ACHN (cell line): ENCODE data around the gene GFER.
"Not testable (repeated sequence)": the region's sequence is repeated elsewhere in the genome, so short reads cannot be mapped to it uniquely, and the experiment has no call there.

Experiments
- DNase-seq: peaks from one replicate; pipeline ENCODE4 v3.0.0-alpha.2; 2015
- in situ Hi-C: cut with HindIII; loops from 2 replicates; pipeline ENCODE4 v1.10.0; 2017; ENCODE audit warnings: low sequenced_read_pairs, low pct_ligation_motif_present, low pct_unique_long_range_greater_than_20kb

The GFER gene

DNA sequence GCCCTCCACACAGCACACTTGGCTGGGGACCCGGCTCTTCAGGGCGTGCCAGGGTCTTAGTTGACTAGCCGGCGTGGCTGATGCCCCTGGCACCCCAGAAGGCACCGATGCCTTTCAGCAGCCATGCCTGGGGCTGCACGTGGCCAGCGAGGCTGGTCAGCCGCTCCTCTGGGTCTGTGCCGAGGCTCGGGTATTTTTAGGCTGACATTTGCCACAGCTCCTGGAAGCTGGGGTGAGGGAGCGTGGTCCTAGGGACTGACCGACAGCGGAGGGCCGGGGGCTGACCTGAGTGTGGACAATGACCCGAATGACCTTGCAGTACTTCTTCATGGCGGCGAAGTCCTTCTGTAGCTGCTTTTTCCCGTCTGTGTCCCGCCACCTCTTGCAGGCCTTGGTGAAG is 33.4 kb upstream of the GFER start:
- in situ Hi-C loops: no loop called here
- DNase-seq: no peak

DNA sequence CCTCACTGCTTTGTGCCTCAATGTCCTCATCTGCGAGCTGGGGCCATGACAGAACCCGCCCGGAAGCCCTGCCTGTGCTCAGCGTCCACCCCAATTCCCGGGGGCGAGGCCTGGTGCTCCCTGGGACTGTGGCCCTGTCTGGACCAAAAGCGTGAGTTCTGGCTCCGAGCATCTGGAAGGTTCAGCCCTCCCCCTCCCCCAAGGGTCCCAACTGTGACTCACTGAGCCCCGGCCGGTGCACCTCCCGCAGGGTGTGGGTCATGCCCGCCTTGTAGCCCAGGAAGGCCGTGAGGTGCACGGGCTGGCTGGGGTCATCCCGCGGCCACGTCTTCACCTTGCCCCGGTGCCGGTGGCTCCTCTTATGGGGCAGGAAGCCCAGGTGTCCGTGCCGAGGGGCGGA is 30.3 kb upstream of the GFER start:
- no peak for DNase-seq
- in situ Hi-C loops: no loop called here

DNA sequence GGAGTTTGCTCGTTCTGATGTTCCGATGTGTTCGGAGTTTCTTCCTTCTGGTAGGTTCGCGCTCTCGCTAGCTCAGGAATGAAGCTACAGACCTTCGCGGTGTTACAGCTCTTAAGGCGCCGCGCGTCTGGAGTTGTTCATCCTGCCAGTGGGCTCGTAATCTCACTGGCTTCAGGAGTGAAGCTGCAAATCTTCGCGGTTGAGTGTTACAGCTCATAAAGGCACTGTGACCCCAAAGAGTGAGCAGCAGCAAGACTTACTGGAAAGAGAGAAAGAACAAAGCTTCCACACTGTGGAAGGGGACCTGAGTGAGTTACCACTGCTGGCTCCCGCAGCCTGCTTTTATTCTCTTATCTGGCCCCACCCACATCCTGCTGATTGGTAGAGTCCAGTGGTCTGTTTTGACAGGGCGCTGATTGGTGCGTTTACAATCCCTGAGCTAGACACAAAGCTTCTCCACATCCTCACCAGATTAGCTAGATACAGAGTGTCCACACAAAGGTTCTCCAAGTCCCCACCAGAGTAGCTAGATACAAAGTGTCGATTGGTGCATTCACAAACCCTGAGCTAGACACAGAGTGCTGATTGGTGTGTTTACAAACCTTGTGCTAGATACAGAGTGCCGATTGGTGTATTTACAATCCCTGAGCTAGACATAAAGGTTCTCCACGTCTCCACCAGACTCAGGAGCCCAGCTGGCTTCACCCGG is 26.4 kb upstream of the GFER start:
- in situ Hi-C loops: loop anchor here (5.0 kb wide), 1 partner anchor 90 kb away; no protein-coding TSS in a partner anchor

DNA sequence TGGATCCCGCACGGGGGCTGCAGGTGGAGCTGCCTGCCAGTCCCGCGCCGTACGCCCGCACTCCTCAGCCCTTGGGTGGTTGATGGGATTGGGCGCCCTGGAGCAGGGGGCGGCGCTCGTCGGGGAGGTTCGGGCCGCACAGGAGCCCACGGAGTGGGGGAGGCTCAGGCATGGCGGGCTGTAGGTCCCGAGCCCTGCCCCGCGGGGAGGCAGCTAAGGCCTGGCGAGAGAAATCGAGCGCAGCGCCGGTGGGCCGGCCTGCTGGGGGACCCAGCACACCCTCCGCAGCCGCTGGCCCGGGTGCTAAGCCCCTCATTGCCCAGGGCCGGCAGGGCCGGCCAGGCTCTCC is 25.9 kb upstream of the GFER start:
- in situ Hi-C loops: loop anchor here (5.0 kb wide), 1 partner anchor 91 kb away; no protein-coding TSS in a partner anchor
- not testable (repeated sequence) for DNase-seq

More for the DNA sequence above, 26.4 kb upstream of the GFER start:
- DNase-seq: not testable (repeated sequence)

DNA sequence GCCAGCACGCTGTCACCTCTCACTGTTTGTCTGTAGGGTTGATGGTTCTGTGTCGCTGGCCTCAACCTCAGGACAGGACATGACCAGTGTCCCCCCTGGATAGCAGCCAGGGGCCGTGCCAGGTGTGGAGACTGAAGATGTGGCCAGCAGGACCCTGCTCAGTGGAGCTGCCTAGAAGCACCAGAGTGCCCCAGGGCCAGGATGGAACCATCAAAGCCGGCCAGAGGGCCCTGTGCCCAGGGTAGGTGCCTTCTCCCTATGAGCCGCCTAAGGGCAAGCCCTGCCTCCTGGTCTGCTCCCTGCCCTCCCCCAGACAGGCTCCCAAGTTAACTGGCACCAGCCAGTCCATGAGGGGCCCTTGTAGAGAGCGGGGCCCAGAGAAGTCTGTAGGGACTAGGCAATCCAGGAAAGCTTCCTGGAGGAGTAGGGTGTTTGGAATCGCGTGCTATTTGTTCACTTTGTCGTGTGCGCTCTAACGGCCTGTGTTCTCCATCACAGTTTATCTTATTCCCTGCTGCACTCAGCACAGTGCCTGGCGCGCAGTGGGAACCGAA is 25.2 kb upstream of the GFER start:
- DNase-seq: no peak
- in situ Hi-C loops: loop anchor here (5.0 kb wide), 1 partner anchor 91 kb away; no protein-coding TSS in a partner anchor

DNA sequence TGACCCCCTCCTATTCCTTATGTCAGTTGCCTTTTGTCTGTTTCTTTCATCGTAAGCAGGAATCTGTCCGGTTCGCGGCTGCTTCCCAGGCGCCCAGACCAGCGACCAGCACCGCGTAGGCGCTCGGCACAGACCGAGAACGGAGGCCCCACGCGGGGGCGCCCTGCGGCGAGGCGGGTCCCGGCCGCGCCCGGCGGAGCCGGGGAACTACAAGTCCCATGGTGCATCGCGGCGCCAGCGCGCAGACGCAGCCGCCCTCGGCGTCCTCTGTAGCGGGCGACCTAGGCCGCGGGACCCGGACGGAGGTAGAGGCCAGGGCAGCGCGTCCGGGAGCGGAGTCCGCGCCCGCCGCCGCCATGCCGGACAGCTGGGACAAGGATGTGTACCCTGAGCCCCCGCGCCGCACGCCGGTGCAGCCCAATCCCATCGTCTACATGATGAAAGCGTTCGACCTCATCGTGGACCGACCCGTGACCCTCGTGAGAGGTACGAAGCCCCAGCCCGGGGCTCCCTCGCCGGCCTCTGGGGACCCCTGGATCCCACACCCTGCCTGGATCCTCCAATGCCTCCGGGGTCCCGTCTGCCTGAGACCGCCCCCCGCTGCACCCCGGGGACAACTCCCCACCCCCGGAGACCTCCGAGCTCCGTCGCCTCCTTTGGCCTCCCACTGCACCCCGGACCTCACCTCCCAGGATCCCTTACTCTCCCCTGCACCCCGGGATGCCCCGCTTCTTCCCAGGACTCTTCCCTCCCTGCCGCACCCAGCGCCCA is 24.5 kb upstream of the GFER start, which contains the start of gene NDUFB10:
Gene NDUFB10, plus strand, starts transcription at position 270 of the 771 bp plus-strand sequence. Its CDS starts 87 bp downstream, at position 357.
- DNase-seq: peak; percentile 95
- in situ Hi-C loops: loop anchor here (5.0 kb wide), 1 partner anchor 92 kb away; no protein-coding TSS in a partner anchor

DNA sequence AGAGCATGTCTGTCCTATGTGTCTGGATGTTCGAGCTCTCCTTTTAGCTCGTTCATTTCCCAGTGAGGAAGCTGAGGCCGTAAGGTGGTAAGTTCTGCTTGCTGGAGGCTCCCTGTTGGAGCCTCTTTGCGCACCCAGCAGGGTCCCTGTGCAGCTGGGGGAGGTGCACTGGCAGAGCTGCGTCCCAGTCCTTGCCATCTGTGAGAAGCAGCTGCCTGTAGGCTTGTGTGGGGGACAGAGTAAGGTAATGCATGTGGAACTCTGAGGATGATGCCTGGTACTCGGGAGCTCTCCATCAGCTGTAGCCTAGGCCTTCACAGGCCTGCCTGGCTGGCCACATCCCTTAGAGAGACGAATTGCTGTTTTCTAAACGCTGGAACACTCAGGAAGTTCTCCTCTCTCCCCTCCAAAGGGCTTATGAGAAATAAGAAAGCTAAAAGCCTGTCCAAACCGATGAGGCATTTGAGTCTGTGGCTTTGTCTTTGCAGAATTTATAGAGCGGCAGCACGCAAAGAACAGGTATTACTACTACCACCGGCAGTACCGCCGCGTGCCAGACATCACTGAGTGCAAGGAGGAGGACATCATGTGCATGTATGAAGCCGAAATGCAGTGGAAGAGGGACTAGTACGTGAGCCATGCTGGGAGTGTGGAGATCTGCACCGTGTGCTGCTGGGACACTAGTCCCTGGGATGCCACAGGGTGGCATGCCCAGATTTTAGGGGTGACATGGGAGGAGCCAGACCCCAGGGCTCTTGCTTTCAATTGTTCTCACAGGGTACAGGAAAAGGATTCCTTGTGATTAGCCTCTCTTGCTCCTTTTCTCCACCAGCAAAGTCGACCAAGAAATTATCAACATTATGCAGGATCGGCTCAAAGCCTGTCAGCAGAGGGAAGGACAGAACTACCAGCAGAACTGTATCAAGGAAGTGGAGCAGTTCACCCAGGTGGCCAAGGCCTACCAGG is 23.0 kb upstream of the GFER start:
- DNase-seq: peak; percentile 54
- in situ Hi-C loops: no loop called here

DNA sequence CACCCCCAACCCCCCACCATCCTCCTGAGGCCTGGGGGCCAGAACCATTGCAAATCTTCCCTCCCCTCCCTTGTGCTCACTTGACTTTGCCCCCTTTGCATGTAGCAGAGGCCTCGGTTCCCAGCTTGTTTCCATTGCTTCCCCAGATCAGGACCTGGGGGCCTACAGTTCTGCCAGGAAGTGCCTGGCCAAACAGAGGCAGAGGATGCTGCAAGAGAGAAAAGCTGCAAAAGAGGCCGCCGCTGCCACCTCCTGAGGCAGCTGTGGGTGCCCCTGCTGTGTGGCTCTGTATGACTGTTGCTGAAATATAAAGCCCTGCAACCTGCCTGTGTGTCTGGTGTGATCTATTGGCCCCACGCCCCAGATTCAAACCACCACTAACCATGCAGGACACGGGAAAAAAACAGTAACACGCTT is 22.3 kb upstream of the GFER start:
- no peak for DNase-seq
- in situ Hi-C loops: no loop called here

DNA sequence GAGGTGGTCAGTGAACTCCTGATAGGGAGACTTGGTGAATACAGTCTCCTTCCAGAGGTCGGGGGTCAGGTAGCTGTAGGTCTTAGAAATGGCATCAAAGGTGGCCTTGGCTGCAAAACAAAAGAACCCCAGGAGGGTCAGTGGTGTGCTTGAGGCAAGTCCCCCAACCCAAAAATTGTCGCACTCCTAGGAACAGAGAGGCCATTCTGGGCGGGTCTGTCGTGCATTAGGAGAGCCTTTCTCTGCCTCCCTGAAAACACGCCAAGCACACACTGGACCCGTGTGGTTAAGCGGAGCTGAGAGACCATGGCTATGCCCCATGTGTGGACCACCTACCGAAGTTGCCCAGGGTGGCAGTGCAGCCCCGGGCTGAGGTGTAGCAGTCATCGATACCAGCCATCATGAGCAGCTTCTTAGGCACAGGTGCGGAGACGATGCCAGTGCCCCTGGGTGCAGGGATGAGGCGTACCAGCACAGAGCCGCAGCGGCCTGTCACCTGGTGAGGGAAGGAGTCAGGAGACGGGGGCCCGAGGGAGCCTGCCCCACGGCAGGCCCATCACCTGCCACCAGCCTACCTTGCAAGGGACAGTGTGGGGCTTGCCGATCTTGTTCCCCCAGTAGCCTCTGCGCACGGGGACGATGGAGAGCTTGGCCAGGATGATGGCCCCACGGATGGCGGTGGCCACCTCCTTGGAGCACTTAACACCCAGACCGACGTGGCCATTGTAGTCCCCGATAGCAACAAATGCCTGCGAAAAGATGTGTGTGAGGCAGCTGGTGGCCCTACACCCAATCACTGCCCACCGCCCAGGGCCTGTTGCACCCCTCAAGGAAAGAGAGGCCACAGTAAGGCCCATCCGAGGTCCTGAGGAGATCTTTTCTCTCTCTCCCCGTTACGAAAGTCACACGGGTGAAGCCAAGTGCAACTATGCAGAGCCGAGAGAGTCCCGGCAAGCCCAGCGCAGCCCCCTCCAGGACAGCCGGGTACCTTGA is 21.5 kb upstream of the GFER start:
- in situ Hi-C loops: not testable (repeated sequence)

DNA sequence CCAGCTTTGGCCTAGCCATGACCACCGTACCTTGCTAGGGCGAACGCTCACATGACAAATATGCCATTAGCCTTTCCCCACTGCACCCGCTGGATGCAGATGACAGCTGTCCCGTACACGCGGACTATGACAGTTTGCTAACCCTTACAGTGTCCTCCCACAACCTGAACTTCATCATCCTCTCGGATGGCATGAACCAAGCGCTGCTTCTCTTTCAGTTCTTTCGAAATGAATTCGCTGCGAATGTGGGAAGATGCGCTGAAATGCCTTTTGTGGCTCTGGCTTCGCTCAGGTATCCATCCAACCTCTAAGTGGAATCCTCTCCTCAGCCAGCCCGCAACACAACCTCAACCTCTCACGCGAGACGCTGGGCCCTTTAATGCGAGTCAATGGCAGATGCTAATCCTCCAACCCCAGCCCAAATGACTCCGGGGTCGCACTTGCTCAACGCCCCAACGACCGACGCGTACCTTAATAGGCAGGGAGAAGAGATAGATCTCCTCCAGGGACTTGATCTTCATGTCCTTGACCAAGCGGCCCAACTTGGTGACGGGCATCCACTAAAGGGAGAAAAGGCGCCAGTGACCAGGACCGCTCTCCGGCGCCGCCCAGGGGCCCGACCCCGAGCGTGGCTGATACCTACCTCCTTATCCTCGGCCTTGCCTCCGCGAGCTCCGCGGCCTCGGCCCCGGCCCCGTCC is 20.0 kb upstream of the GFER start:
- DNase-seq: peak; percentile 50
- in situ Hi-C loops: no loop called here

More for the DNA sequence above, 21.5 kb upstream of the GFER start:
- DNase-seq: not testable (repeated sequence)

DNA sequence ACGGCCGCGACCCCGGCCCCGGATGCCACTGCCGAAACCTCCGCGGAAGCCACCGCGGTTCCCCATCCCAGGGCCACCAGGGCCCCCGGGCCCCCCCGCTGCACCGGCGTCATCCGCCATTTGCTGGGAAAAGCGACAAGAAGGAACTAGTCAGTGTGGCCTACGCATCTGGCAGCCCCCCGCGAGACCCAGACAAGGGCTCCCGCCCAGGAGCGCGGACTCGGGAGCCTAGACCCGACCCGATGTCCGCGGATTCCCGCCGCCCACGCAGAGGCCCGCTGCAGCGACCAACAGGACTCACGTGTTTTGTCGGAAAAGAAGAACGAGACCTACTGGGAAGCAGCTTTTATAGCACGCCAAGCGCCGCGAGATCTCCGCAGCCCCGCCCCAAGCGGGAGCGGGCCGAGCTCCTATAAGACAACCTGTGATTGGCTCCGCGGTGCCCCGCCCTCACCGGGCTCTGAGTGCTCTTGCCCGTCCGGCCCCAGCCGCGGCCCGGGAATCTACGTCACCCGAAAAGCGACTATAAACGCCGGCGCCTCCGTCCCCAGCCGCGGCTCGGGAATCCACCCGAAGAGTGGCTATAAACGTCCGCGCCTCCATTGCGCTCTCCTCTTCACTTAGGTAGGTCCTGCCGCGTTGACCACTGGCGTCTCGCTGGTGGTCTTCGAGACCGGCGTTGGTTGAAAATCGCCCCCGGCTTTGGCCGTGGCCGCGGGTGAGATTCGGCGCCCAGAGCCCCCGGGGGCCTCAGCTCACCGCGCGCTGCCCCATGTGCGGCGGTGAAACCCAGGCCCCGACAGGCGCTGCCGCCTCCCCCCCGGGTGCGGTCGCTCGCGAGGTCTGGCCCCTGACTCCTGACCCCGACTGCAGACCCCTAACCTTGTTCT is 19.2 kb upstream of the GFER start, which contains the start of gene RPS2:
Gene RPS2, minus strand, starts transcription at position 321 of the 890 bp plus-strand sequence. Its CDS starts 201 bp downstream, at position 120.
- in situ Hi-C loops: no loop called here
- peak; percentile 99 for DNase-seq

DNA sequence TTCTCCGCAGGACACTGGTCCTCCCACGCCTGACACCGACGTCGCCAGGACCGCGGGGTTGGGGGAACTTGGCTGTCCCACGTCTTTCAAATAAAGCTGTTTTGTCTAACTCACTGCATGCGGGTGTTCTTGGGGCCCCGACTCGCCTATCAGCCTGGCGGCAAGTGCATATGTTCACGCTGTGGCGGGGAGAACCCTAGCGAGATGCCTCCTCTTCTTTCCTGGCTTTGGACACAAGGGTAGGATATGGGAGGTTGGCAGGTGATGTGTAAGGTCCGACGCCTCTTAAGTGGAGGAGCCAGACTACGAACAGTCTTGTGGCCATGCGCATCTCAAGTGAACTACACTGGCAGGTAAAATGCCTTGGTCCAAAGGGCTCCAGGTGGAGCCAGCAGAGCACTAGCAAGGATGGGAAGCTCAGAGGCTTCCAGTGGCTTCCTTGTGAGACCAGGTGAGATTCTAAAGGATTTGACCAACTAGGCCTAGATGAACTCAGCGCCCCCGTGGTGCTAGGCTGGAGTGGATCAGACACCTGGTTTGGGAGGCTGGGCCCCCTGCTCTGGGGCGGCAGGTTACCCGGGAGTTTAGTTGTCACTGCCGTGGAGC is 18.5 kb upstream of the GFER start:
- in situ Hi-C loops: no loop called here
- no peak for DNase-seq

DNA sequence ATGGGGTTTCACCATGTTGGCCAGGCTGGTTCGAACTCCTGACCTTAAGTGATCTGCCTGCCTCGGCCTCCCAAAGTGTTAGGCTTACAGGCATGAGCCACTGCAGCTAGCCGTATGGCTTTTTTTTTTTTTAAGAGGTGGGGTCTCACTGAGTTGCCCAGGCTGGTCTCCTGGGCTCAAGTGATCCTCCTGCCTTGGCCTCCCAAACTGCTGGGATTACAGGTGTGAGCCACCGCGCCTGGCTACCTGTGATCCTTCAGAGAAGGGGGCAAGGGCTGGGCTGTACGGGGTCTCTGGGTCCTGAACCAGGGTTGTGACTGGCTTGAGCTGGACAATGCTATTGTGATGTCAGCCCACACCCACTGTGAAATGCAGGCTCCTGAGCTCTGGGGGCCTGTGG is 17.5 kb upstream of the GFER start, which contains the start of gene RNF151:
Gene RNF151, plus strand, starts transcription at position 397 of the 400 bp plus-strand sequence. CDS start 26 bp downstream, outside the sequence.
- DNase-seq: no peak
- in situ Hi-C loops: no loop called here

DNA sequence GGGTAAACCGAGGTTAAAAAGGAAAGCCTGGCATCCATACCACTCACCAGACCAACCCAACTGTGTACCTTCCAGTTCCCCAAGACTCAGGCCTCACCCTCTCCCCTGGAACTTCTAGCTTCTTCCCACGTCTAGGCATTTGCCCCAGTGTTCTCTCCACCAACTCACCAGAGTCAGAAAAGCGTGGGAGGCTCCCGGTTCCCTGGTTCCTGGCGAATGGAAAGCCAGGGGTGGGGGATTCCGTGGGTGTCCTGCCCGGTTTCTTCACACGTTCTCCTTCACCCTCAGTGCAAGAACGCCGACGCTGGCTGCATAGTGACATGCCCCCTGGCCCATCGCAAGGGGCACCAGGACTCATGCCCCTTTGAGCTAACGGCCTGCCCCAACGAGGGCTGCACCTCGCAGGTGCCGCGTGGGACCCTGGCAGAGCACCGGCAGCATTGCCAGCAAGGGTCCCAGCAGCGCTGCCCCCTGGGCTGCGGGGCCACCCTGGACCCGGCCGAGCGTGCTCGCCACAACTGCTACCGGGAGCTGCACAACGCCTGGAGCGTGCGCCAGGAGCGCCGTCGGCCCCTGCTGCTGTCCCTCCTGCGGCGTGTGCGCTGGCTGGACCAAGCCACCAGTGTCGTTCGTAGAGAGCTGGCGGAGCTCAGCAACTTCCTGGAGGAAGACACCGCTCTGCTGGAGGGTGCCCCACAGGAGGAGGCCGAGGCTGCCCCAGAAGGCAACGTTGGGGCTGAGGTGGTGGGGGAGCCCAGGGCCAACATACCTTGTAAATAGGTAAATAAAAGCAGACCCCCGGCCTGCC is 15.6 kb upstream of the GFER start:
- in situ Hi-C loops: no loop called here
- no peak for DNase-seq
